Kidney epithelial cell (primary cell): ENCODE data around the gene PRRC2C. TPM values are rescaled to one million over a fixed set of nuclear protein-coding genes. Genes with fewer than 3 reads are reported as not detected.
"Not testable (repeated sequence)": the region's sequence is repeated elsewhere in the genome, so short reads cannot be mapped to it uniquely, and the experiment has no call there.

Experiments used
- DNase-seq: peaks from one replicate; pipeline ENCODE4 v3.0.0-alpha.2; 2010; ENCODE audit warnings: low read depth
- H3K27me3 ChIP-seq: 2 replicates; pipeline ENCODE4 v1.6.0; 2011; ENCODE audit warnings: low read length; ENCODE audit not compliant: control insufficient read depth, insufficient read depth
- H3K36me3 ChIP-seq: 2 replicates; pipeline ENCODE4 v1.5.1; 2011; ENCODE audit warnings: low read length; ENCODE audit not compliant: control insufficient read depth, insufficient read depth
- H3K4me3 ChIP-seq: 2 replicates; pipeline ENCODE4 v1.5.1; 2011; ENCODE audit warnings: low read depth, mild to moderate bottlenecking, control low read depth, low read length
- total RNA-seq: library from RNA; depleted of rRNA; stranded (reverse); fragments of >200 nt; gene quantifications from 2 replicates; pipeline ENCODE4 v1.2.3, GENCODE V29; 2015
- TF ChIP-seq, protein P1 (sequence below): IDR thresholded peaks from 2 replicates; pipeline ENCODE4 v1.5.1; 2011; ENCODE audit warnings: mild to moderate bottlenecking, moderate library complexity, low read length, control low read depth, inconsistent platforms; ENCODE audit not compliant: insufficient read depth, poor library complexity, severe bottlenecking

The PRRC2C gene
- total RNA-seq, 1 donor from 2014 or later: 95.3 TPM

DNA sequence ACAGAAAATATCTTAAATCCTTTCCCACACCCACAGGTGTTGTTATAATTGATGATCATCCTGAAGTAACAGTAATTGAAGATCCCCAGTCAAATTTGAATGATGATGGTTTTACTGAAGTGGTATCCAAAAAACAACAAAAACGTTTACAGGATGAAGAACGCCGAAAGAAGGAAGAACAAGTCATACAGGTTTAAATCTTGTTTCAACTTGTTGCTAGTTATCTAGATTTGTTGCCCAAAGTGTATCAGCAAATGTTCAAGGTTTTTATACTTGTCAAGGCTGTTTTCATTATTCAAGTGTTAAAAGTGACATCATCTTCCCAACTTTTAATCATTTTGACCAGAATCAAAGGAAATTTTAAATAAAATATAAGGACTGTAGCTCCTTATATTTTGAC is 64.7 kb downstream of the PRRC2C start:
- H3K4me3 ChIP-seq: no peak overlapping the region
- TF ChIP-seq, protein P1, sequence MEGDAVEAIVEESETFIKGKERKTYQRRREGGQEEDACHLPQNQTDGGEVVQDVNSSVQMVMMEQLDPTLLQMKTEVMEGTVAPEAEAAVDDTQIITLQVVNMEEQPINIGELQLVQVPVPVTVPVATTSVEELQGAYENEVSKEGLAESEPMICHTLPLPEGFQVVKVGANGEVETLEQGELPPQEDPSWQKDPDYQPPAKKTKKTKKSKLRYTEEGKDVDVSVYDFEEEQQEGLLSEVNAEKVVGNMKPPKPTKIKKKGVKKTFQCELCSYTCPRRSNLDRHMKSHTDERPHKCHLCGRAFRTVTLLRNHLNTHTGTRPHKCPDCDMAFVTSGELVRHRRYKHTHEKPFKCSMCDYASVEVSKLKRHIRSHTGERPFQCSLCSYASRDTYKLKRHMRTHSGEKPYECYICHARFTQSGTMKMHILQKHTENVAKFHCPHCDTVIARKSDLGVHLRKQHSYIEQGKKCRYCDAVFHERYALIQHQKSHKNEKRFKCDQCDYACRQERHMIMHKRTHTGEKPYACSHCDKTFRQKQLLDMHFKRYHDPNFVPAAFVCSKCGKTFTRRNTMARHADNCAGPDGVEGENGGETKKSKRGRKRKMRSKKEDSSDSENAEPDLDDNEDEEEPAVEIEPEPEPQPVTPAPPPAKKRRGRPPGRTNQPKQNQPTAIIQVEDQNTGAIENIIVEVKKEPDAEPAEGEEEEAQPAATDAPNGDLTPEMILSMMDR: no peak
- no peak for DNase-seq
- no peaks in the 10 kb centered on the region for H3K27me3 ChIP-seq
- H3K36me3 ChIP-seq: no peaks in the 10 kb centered on the region

DNA sequence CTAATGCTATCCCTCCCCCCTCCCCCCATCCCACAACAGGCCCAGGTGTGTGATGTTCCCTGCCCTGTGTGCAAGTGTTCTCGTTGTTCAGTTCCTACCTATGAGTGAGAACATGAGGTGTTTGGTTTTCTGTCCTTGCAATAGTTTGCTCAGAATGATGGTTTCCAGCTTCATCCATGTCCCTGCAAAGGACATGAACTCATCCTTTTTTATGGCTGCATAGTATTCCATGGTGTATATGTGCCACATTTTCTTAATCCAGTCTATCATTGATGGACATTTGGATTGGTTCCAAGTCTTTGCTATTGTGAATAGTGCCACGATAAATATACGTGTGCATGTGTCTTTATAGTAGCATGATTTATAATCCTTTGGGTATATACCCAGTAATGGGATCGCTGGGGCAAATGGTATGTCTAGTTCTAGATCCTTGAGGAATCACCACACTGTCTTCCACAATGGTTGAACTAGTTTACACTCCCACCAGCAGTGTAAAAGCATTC is 65.3 kb downstream of the PRRC2C start:
- not testable (repeated sequence) for H3K4me3 ChIP-seq, H3K36me3 ChIP-seq, DNase-seq, H3K27me3 ChIP-seq

- not testable (repeated sequence) for H3K27me3 ChIP-seq, H3K4me3 ChIP-seq, H3K36me3 ChIP-seq, DNase-seq
Measured at GRCh38 chr1:171553960-171554359, 68.6 kb downstream of the PRRC2C start.

DNA sequence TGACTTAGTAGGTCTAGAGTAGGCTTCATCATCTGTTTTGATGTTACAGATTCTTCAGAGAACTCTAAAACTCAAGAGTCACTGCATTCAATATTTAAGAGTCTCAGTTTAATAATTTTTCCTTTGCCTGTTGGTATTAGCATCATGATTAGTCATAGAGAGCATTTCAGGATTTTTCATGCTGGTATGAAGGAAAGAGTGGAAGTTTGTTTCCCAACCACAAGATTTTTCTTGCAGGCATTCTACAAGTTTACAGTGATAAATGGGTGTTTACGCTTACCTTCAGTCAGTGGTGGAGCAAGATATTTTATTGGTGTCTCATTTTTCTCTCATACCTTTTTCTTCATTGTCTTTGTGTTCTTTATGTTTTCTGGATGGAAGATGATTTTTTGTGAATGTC is 78.3 kb downstream of the PRRC2C start:
- TF ChIP-seq, protein P1: no peak
- no peak overlapping the region for H3K4me3 ChIP-seq
- H3K36me3 ChIP-seq: peaks cover 3% of the 10 kb centered on the region
- DNase-seq: no peak
- no peaks in the 10 kb centered on the region for H3K27me3 ChIP-seq

- no peak overlapping the region for H3K4me3 ChIP-seq
- TF ChIP-seq, protein P1: peak; percentile 15
- DNase-seq: no peak
- H3K27me3 ChIP-seq: no peaks in the 10 kb centered on the region
- no peaks in the 10 kb centered on the region for H3K36me3 ChIP-seq
Measured at GRCh38 chr1:171566467-171566866, 81.1 kb downstream of the PRRC2C start.

DNA sequence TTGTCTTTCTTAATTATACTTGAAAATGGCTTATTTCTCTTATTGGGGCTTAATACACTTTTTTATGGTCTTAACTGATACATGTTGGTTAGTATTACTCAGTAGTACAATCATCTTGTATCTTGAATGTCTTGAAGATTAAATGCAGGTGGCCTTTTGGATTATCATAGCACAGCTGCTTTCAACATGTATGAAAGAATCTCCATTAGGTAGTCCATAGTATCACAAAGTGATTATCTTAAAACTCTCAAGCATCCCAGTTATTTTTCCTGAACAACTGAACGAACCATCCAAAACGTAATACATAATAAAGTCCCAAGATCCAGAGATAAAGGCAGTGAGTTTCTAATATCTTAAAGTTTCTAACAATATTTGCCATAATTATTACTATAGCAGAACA is 85.0 kb downstream of the PRRC2C start:
- TF ChIP-seq, protein P1: no peak
- no peaks in the 10 kb centered on the region for H3K27me3 ChIP-seq
- H3K36me3 ChIP-seq: peaks cover 3% of the 10 kb centered on the region
- no peak overlapping the region for H3K4me3 ChIP-seq
- DNase-seq: no peak

DNA sequence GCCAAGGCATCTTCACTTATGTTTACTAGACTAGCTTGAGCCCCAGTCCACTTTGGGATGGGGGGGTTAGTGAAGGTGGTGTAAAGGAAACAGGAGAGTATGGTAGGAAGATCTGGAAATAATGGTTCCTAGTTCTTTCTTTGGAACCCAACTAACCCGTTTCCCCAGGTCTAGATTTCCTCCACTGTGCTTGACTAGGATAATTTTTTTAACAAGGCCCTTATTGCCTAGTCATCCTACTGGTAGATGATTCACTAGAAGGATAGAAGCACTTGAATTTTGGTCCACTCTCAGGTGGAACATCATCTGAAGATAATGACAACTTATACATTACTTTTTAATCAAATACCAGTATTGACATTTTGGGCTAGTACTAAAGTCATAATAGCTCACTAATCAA is 90.8 kb downstream of the PRRC2C start:
- no peaks in the 10 kb centered on the region for H3K27me3 ChIP-seq
- H3K4me3 ChIP-seq: no peak overlapping the region
- TF ChIP-seq, protein P1: no peak
- DNase-seq: no peak
- peaks cover 6% of the 10 kb centered on the region for H3K36me3 ChIP-seq
